RKO (cell line): Measurements from ENCODE around the gene PGD.
"Not testable (repeated sequence)": the region's sequence is repeated elsewhere in the genome, so short reads cannot be mapped to it uniquely, and the experiment has no call there.

Source experiments
- DNase-seq: peaks from one replicate; pipeline ENCODE4 v3.0.0-alpha.2; 2016; ENCODE audit warnings: low spot score

PGD gene

GRCh38 chr1:10399444-10399941 is 629 bp downstream of the PGD start:
- DNase-seq: peak; percentile 63

DNA sequence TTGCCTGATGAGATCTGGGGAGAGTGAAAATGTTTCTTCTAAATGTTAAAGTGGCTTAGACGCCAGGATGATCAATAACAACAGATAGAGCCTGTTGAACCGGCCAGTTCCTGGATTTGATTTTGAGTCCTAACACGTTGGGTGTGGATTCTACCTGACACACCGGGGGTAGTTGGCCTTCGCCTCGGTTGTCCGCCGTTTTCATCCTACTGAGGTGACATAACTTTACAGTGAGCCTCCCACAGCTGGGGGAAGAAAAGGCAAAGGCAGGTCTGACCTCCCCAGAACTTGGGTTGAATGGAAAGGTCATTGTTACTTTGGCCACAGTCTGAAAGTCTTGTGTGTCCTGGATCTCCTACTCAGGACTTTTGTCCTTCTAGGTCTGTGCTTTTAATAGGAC is 1.1 kb downstream of the PGD start:
- DNase-seq: no peak

- peak; percentile 29 for DNase-seq
Observed at GRCh38 chr1:10401281-10401680, 2.4 kb downstream of the PGD start.

- DNase-seq: no peak
Observed at GRCh38 chr1:10402729-10403274, 3.9 kb downstream of the PGD start.

DNA sequence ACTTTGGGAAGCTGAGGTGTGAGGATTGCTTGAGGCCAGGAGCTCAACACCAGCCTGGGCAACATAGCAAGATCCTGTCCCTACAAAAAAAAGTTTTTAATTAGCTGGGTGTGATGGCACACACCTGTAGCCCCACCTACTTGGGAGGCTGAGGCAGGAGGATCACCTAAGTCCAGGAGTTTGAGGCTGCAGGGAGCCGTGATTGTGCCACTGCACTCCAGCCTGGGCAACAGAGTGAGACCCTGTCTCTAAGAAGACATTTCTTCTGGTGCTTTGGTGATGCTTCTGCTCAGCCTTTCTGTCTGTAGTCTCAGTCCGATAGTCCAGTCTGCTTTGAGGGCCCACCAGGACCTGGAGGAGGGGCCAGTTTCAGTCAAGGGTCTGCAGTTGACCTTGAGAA is 8.3 kb downstream of the PGD start:
- DNase-seq: no peak

GRCh38 chr1:10415211-10415930 is 16.5 kb downstream of the PGD start:
- DNase-seq: peak; percentile 38

DNA sequence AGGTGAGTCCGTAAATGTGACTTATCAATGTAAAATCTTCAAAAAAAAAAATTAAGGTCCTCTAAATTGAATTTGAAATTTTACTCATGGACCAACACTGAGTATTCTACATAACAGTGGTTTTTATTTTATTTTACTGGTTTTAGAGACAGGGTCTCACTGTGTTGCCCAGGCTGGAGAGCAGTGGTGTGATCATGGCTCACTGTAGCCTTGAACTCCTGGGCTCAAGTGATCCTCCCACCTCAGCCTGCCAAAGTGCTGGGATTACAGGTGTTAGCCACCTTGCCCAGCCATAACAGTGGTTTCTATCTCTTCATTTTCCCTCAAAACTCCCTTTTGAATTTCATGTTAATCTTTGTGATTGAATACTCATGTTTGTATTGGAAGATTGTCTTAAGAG is 17.1 kb downstream of the PGD start:
- not testable (repeated sequence) for DNase-seq

DNA sequence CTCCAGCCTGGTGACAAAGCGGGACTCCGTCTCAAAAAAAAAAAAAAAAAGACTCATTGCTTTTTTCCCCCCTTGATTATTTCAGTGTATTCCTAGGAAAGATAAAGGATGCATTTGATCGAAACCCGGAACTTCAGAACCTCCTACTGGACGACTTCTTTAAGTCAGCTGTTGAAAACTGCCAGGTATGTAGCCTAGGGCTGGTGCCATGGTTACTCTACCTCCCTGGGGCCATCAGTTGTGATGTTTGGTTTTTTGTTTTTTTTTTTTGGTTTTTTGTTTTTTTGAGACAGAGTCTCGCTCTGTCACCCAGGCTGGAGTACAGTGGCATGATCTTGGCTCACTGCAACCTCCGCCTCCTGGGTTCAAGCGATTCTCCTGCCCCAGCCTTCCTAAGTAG is 19.9 kb downstream of the PGD start:
- not testable (repeated sequence) for DNase-seq

GRCh38 chr1:10419351-10419750 is 20.5 kb downstream of the PGD start:
- DNase-seq: no peak

DNA sequence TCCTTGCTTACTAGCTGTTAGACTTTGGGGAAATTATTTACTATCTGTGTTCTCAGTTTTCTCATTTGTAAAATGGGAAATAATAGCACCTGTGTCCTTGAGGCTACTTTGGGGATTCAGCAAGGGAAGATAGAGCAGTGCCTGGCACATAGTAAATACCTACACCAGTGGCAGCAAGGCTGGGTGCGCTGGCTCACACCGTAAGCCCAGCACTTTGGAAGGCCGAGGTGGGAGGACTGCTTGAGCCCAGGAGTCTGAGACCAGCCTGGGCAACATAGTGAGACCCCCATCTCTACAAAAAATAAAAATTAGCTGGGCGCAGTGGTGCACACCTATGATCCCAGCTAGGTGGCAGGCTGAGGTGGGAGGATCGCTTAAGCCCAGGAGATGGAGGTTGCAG is 22.8 kb downstream of the PGD start:
- no peak for DNase-seq

- no peak for DNase-seq
Observed at GRCh38 chr1:10424034-10424433, 25.2 kb downstream of the PGD start.

DNA sequence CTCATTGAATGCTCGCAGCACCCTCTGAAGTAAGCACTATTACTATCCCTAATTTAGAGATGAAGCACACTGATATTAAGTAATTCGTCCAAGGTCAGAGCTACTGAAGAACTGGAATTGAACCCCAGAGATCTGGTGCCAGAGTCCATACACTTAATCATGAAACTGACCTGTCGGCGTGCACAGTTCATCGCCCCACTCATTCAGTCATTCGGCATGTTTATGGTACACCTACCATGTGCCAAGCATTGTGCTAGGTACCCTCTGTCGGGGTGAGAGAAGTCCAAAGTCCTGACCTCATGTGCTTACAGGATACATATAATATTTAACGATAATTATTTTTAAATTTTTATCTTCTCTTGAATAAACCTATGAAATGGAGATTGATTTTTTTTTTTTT is 25.8 kb downstream of the PGD start:
- DNase-seq: no peak

DNA sequence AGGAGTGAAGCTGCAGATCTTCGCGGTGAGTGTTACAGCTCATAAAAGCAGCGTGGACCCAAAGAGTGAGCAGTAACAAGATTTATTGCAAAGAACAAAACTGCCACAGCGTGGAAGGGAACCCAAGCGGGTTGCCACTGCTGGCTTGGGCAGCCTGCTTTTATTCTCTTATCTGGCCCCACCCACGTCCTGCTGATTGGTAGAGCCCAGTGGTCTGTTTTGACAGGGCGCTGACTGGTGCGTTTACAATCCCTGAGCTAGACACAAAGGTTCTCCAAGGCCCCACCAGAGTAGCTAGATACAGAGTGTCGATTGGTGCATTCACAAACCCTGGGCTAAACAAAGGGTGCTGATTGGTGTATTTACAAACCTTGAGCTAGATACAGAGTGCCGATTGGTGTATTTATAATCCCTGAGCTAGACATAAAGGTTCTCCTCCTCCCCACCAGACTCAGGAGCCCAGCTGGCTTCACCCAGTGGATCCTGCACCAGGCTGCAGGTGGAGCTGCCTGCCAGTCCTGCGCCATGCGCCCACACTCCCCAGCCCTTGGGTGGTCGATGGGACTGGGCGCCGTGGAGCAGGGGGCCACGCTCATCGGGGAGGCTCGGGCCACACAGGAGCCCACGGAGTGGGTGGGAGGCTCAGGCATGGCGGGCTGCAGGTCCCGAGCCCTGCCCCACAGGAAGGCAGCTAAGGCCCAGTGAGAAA is 27.1 kb downstream of the PGD start:
- not testable (repeated sequence) for DNase-seq

- not testable (repeated sequence) for DNase-seq
Observed at GRCh38 chr1:10426535-10426848, 27.6 kb downstream of the PGD start.

- no peak for DNase-seq
Observed at GRCh38 chr1:10428984-10429383, 30.1 kb downstream of the PGD start.

DNA sequence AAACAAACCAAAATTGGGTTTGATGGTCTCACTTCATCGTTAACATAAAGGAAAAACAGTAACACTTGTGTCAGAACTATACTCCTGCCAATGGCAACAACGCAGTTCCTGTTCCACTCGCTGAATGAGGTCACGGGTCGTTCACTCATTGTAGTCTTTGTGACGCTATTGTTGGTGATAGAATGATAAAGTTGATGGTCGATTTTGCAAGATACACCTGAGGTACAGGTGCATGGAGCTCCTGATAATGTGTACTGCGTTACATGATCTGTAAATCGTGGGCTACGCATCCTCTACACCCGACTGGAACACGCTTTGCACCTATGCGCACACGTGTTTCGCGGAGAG is 31.0 kb downstream of the PGD start:
- no peak for DNase-seq

GRCh38 chr1:10430216-10431069 is 31.6 kb downstream of the PGD start, which contains the start of gene CENPS:
Gene CENPS (plus strand): TSS chr1:10430433. CDS start chr1:10430518, 85 bp downstream.
- peak; percentile 88 for DNase-seq

GRCh38 chr1:10431070-10431730 is 32.3 kb downstream of the PGD start:
- peak; percentile 64 for DNase-seq

DNA sequence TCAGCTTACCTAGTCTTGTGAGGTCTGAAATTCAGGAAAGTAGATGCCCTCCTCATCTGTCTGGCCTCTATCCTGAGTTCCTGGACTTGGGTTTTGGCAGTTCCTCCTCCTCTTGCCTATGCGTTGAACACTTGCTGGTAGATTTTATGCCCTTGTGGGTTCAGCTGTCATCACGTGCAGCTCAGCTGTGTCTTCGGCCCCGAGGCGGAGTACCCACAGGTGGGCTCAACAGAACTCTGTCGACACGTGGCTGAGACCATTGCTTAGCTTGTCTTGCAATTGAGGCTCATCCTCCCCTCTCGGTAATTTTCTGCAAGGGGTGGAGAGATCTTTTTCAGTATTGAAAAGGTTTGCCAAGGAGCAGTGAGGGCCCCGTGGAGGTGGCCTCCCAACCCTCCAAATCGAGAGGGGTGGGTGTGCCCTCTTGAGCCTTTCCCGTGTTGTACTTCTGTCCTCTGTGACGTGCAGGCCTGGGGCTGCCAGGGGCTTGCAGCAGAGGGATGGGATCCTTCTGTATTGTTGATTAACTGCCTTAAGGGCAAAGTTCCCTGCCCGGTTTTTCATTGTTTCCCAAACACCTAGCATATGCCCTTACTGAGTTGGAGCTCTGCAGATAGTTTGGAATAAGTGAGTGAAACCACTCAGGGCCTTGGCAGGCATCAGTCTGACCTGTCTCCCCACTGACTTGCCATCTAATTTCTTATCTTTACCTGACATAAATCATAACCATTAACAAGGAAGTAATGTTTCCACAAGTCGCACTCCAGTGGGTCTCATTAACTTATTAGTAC is 34.2 kb downstream of the PGD start:
- DNase-seq: no peak

DNA sequence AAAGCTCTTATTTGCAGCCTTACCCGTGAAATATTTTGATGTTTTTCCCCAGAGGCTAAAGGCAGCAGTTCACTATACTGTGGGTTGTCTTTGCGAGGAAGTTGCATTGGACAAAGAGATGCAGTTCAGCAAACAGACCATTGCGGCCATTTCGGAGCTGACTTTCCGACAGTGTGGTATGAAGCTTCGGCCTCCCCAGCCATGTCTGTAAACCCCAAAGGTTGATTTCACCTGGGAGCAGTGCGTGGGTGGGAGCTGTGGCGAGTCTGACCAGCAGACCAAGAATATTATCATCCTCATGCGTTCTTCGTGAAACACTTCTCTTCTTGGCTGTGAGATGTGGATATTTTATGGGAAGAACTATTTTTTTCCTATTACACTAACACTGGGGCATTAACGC is 34.9 kb downstream of the PGD start:
- DNase-seq: no peak

GRCh38 chr1:10434590-10434989 is 35.7 kb downstream of the PGD start:
- DNase-seq: no peak
